Mesendoderm (in vitro differentiated cells): ENCODE data around the gene MUS81.

Source experiments
- DNase-seq: peaks from one replicate; pipeline ENCODE4 v3.0.0; 2013
- H2AK5ac ChIP-seq: 2 replicates; pipeline ENCODE4 v1.6.1; 2013; ENCODE audit warnings: low read length, inconsistent platforms
- H2BK120ac ChIP-seq: 2 replicates; pipeline ENCODE4 v1.6.1; 2013; ENCODE audit warnings: low read depth, mild to moderate bottlenecking, low read length, moderate library complexity, mixed read lengths
- H2BK15ac ChIP-seq: replicated peaks from 2 replicates; pipeline ENCODE4 v1.6.1; 2013; ENCODE audit warnings: low read depth, mild to moderate bottlenecking, moderate library complexity
- H2BK5ac ChIP-seq: 2 replicates; pipeline ENCODE4 v1.6.1; 2013; ENCODE audit warnings: low read length, inconsistent platforms
- H3K18ac ChIP-seq: 2 replicates; pipeline ENCODE4 v1.6.1; 2013; ENCODE audit warnings: mild to moderate bottlenecking, low read length, mixed read lengths
- H3K23ac ChIP-seq: one replicate; pipeline ENCODE4 v1.6.1; 2013; ENCODE audit warnings: low read length
- H3K27ac ChIP-seq: 2 replicates; pipeline ENCODE4 v1.5.1; 2013; ENCODE audit warnings: low read depth, mild to moderate bottlenecking, inconsistent platforms, low read length, moderate library complexity
- H3K27me3 ChIP-seq: 2 replicates; pipeline ENCODE4 v1.6.1; 2013; ENCODE audit warnings: low read length, control low read depth, mild to moderate bottlenecking, inconsistent platforms; ENCODE audit not compliant: insufficient read depth, poor library complexity
- H3K36me3 ChIP-seq: 2 replicates; pipeline ENCODE4 v1.6.1; 2013; ENCODE audit warnings: low read length, inconsistent platforms; ENCODE audit not compliant: control insufficient read depth, insufficient read depth
- H3K4ac ChIP-seq: one replicate; pipeline ENCODE4 v1.6.1; 2013; ENCODE audit warnings: low read depth, mild to moderate bottlenecking, low read length, moderate library complexity
- H3K4me1 ChIP-seq: 2 replicates; pipeline ENCODE4 v1.6.1; 2013; ENCODE audit warnings: low read depth, low read length, inconsistent platforms; ENCODE audit not compliant: control insufficient read depth
- H3K4me2 ChIP-seq: 2 replicates; pipeline ENCODE4 v1.6.1; 2013; ENCODE audit warnings: low read length
- H3K4me3 ChIP-seq: 2 replicates; pipeline ENCODE4 v1.5.1; 2013; ENCODE audit warnings: mild to moderate bottlenecking, low read length
- H3K56ac ChIP-seq: one replicate; pipeline ENCODE4 v1.6.1; 2013; ENCODE audit warnings: low read length
- H3K79me1 ChIP-seq: 2 replicates; pipeline ENCODE4 v1.6.1; 2013; ENCODE audit warnings: low read length, inconsistent platforms
- H3K79me2 ChIP-seq: 2 replicates; pipeline ENCODE4 v1.6.1; 2013; ENCODE audit warnings: mild to moderate bottlenecking, low read length; ENCODE audit not compliant: control insufficient read depth, insufficient read depth
- H3K9ac ChIP-seq: 2 replicates; pipeline ENCODE4 v1.6.1; 2013; ENCODE audit warnings: low read length, inconsistent platforms
- H4K5ac ChIP-seq: one replicate; pipeline ENCODE4 v1.6.1; 2013; ENCODE audit warnings: low read length
- H4K8ac ChIP-seq: one replicate; pipeline ENCODE4 v1.6.1; 2013; ENCODE audit warnings: low read depth, mild to moderate bottlenecking, control low read depth, low read length, moderate library complexity
- WGBS: extraction: QIAGEN DNeasy Blood & Tissue Kit; methylation state at CpG from one replicate; pipeline ENCODE4 v1.1.7; 2013; ENCODE audit warnings: low lambda C conversion rate, missing lambda C conversion rate; ENCODE audit not compliant: insufficient coverage; ENCODE audit errors: extremely low coverage; 5-methylcytosine and 5-hydroxymethylcytosine counted together

Gene MUS81

GRCh38 chr11:65857500-65857852, 2.8 kb upstream of the MUS81 start:
- Histone ChIP-seq H3K79me1 (peaks cover 32% of the 10 kb centered on the region), H3K4me1 (peaks cover 3% of the 10 kb centered on the region), H3K36me3 (peaks cover 23% of the 10 kb centered on the region), H4K5ac (no peak overlapping the region), H2AK5ac (peak overlapping the region; percentile 45), H2BK5ac (peak overlapping the region; percentile 76), H3K79me2 (peaks cover 45% of the 10 kb centered on the region), H3K27ac (peak overlapping the region; percentile 98), H3K23ac (no peak overlapping the region), H4K8ac (peak overlapping the region; percentile 60), H3K9ac (peak overlapping the region; percentile 98), H3K4me3 (peak overlapping the region; percentile 48), H3K4me2 (peak overlapping the region; percentile 22), H2BK120ac (peak overlapping the region; percentile 3), H3K27me3 (no peaks in the 10 kb centered on the region), H3K18ac (peak overlapping the region; percentile 96), H3K56ac (peak overlapping the region; percentile 99), H2BK15ac (no peak overlapping the region), H3K4ac (peak overlapping the region; percentile 85)
- no CpG with 5 or more reads among the region's 49 CpGs for WGBS
- no peak for DNase-seq

DNA sequence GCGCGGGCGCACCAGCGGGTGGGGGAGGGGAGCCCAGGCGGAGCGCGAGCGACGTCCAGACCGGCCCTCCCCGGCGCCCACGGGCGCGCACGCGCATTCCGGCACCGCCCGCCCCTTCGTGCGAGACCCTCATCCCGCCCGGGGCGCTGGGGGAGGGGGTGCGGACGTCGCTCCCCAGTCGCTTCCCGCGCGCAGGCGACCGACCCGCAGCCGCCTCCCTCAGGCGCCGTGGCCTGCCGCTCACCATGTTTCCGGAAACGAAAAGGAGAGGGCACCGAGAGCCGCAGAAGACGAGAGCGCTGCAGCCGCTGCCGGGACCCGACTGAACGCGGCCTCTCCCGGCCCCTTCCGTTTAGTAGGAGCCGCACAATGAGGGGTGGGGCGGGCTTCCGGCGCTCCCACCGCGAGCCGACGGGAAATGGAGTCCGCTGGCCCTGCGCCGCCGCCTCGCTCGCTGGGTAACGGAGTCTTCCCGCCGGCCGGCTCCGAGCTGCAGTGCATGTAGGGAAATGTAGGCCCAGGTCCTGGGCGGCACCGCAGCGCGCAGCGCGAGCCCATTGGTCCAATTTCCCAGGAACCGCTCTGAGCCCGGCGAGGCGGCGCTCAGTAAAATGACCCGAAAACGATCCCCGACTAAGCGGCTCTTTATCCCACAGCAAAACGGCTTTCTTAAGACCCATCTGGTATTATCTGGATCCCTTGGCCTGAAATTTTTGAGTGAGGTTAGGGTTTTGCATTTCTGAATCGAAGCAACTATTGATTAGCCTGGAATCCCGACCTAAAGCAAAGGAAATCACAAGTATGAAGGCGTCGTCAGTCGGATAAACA, 2.2 kb upstream of the MUS81 start, which contains the start of gene CFL1:
CFL1 (minus strand) TSS at position 328 of the 828 bp plus-strand sequence; CDS start at position 247, 81 bp downstream.
- peak; percentile 99 for DNase-seq
- H3K9ac ChIP-seq: peak within 1 kb of the TSS; percentile 98
- H4K5ac ChIP-seq: no peak within 1 kb of the TSS
- peaks cover 3% of the 10 kb centered on the region for H3K4me1 ChIP-seq
- no CpG with 5 or more reads among the region's 92 CpGs for WGBS
- no peak within 1 kb of the TSS for H3K23ac ChIP-seq
- H3K27ac ChIP-seq: peak within 1 kb of the TSS; percentile 98
- peak within 1 kb of the TSS; percentile 45 for H2AK5ac ChIP-seq
- H4K8ac ChIP-seq: peak within 1 kb of the TSS; percentile 60
- peak within 1 kb of the TSS; percentile 88 for H2BK5ac ChIP-seq
- peak within 1 kb of the TSS; percentile 85 for H3K4ac ChIP-seq
- H2BK120ac ChIP-seq: peak within 1 kb of the TSS; percentile 3
- peak within 1 kb of the TSS; percentile 99 for H3K56ac ChIP-seq
- H3K4me3 ChIP-seq: peak within 1 kb of the TSS; percentile 65
- no peaks in the 10 kb centered on the region for H3K27me3 ChIP-seq
- H2BK15ac ChIP-seq: no peak within 1 kb of the TSS
- peak within 1 kb of the TSS; percentile 96 for H3K18ac ChIP-seq
- H3K79me1 ChIP-seq: peaks cover 33% of the 10 kb centered on the region
- H3K79me2 ChIP-seq: peaks cover 45% of the 10 kb centered on the region
- peaks cover 23% of the 10 kb centered on the region for H3K36me3 ChIP-seq
- H3K4me2 ChIP-seq: peak within 1 kb of the TSS; percentile 100

GRCh38 chr11:65858681-65859087, 1.5 kb upstream of the MUS81 start:
- H3K79me1 ChIP-seq: peaks cover 35% of the 10 kb centered on the region
- H3K4ac ChIP-seq: no peak overlapping the region
- H3K9ac ChIP-seq: peak overlapping the region; percentile 76
- H3K27ac ChIP-seq: peak overlapping the region; percentile 69
- H2BK15ac ChIP-seq: no peak overlapping the region
- H3K79me2 ChIP-seq: peaks cover 45% of the 10 kb centered on the region
- H3K18ac ChIP-seq: peak overlapping the region; percentile 41
- H3K23ac ChIP-seq: no peak overlapping the region
- peak overlapping the region; percentile 94 for H3K56ac ChIP-seq
- peak overlapping the region; percentile 100 for H3K4me2 ChIP-seq
- peaks cover 3% of the 10 kb centered on the region for H3K4me1 ChIP-seq
- no peaks in the 10 kb centered on the region for H3K27me3 ChIP-seq
- H2BK120ac ChIP-seq: no peak overlapping the region
- H3K36me3 ChIP-seq: peaks cover 23% of the 10 kb centered on the region
- no peak overlapping the region for H4K8ac ChIP-seq
- H2BK5ac ChIP-seq: peak overlapping the region; percentile 88
- peak; percentile 49 for DNase-seq
- H4K5ac ChIP-seq: no peak overlapping the region
- H3K4me3 ChIP-seq: peak overlapping the region; percentile 65
- WGBS: no CpG with 5 or more reads among the region's 10 CpGs
- H2AK5ac ChIP-seq: no peak overlapping the region

GRCh38 chr11:65859095-65859811, 980 bp upstream of the MUS81 start:
- Histone ChIP-seq H4K5ac (no peak overlapping the region), H3K4me1 (peaks cover 3% of the 10 kb centered on the region), H3K79me2 (peaks cover 42% of the 10 kb centered on the region), H3K4me3 (peak overlapping the region; percentile 65), H2BK120ac (peak overlapping the region; percentile 39), H2BK15ac (no peak overlapping the region), H2AK5ac (no peak overlapping the region), H3K79me1 (peaks cover 31% of the 10 kb centered on the region), H3K9ac (peak overlapping the region; percentile 83), H4K8ac (no peak overlapping the region), H3K56ac (peak overlapping the region; percentile 94), H3K4ac (peak overlapping the region; percentile 85), H3K4me2 (peak overlapping the region; percentile 100), H2BK5ac (peak overlapping the region; percentile 64), H3K27me3 (no peaks in the 10 kb centered on the region), H3K23ac (peak overlapping the region; percentile 3), H3K36me3 (peaks cover 22% of the 10 kb centered on the region), H3K27ac (peak overlapping the region; percentile 87), H3K18ac (peak overlapping the region; percentile 46)
- peak; percentile 100 for DNase-seq
- WGBS: no CpG with 5 or more reads among the region's 46 CpGs

- Histone ChIP-seq H3K36me3 (peaks cover 18% of the 10 kb centered on the region), H3K4ac (peak overlapping the region; percentile 85), H2AK5ac (no peak overlapping the region), H4K8ac (no peak overlapping the region), H4K5ac (no peak overlapping the region), H3K79me2 (peaks cover 38% of the 10 kb centered on the region), H2BK5ac (peak overlapping the region; percentile 64), H3K23ac (peak overlapping the region; percentile 3), H3K79me1 (peaks cover 27% of the 10 kb centered on the region), H3K56ac (peak overlapping the region; percentile 81), H3K4me1 (peaks cover 3% of the 10 kb centered on the region), H3K27ac (peak overlapping the region; percentile 87), H3K9ac (peak overlapping the region; percentile 83), H3K27me3 (no peaks in the 10 kb centered on the region), H3K4me3 (peak overlapping the region; percentile 26), H2BK15ac (no peak overlapping the region), H2BK120ac (peak overlapping the region; percentile 39), H3K4me2 (peak overlapping the region; percentile 35), H3K18ac (peak overlapping the region; percentile 46)
- DNase-seq: no peak
- WGBS: no CpG with 5 or more reads among the region's 16 CpGs
Measured at GRCh38 chr11:65859812-65860277, 388 bp upstream of the MUS81 start.
